Gastroesophageal sphincter (tissue), 4 donors: ENCODE measurements around the gene XPO6. TPM values are rescaled to one million over a fixed set of nuclear protein-coding genes. Genes with fewer than 3 reads are reported as not detected.

Experiments
- ATAC-seq: fragments of 150-250 bp; one replicate; pipeline ENCODE4 v1.9.1; 2016; ENCODE audit warnings: mild to moderate bottlenecking, moderate library complexity
- H3K27ac ChIP-seq, 4 donors: fragments of 200-600 bp; sonication (generic) in 3 of 4; 1 replicate in 3 of 4; 2 replicates in 1 of 4; pipeline ENCODE4 v1.5.1; 2016 to 2019
- H3K27me3 ChIP-seq: fragments of 200-600 bp; sonication (generic); one replicate; pipeline ENCODE4 v1.5.1; 2019
- H3K36me3 ChIP-seq, 2 donors: fragments of 200-600 bp; sonication (generic); one replicate each; pipeline ENCODE4 v1.5.1; 2019; ENCODE audit warnings: control low read depth in 1 of 2
- H3K4me1 ChIP-seq, 3 donors: fragments of 200-600 bp; sonication (generic); 1 replicate in 2 of 3; 2 replicates in 1 of 3; pipeline ENCODE4 v1.5.1; 2016 to 2019; ENCODE audit warnings: control low read depth in 2 of 3
- H3K4me3 ChIP-seq, 2 donors: fragments of 200-600 bp; sonication (generic); one replicate each; pipeline ENCODE4 v1.5.1; 2019; ENCODE audit warnings: mild to moderate bottlenecking in 1 of 2, moderate library complexity in 1 of 2
- H3K9me3 ChIP-seq, 3 donors: fragments of 200-600 bp; sonication (generic); one replicate each; pipeline ENCODE4 v1.5.1; 2017 to 2019; ENCODE audit warnings: control low read depth in 2 of 3
- CTCF ChIP-seq, 4 experiments: fragments of 200-600 bp in 2 of 4; fragments of 450-650 bp in 2 of 4; sonication (generic) in 1 of 4; IDR thresholded peaks; one replicate each; pipeline ENCODE4 v1.5.1; 2017 to 2019; ENCODE audit warnings: antibody characterized with exemption in 4 of 4, mild to moderate bottlenecking in 2 of 4, moderate library complexity in 2 of 4
- EP300 ChIP-seq: sonication (generic); formaldehyde crosslinking; IDR thresholded peaks from one replicate; pipeline ENCODE4 v1.6.1; 2017; ENCODE audit warnings: antibody characterized with exemption, mild to moderate bottlenecking
- POLR2A ChIP-seq, 2 donors: fragments of 450-650 bp; IDR thresholded peaks; one replicate each; pipeline ENCODE4 v1.6.1; 2017; ENCODE audit warnings: antibody characterized with exemption in 2 of 2, mild to moderate bottlenecking in 2 of 2, moderate library complexity in 1 of 2
- POLR2AphosphoS5 ChIP-seq: sonication (generic); formaldehyde crosslinking; IDR thresholded peaks from one replicate; pipeline ENCODE4 v1.6.1; 2017; ENCODE audit warnings: antibody characterized with exemption
- WGBS, 2 donors: methylation state at CpG; one replicate each; pipeline ENCODE4 v1.1.5; 2018; ENCODE audit warnings: low coverage in 1 of 2; 5-methylcytosine and 5-hydroxymethylcytosine counted together
- total RNA-seq, 4 donors: library from RNA; depleted of rRNA; stranded (reverse); fragments of >200 nt; gene quantifications; one replicate each; pipeline ENCODE4 v1.1.0, GENCODE V29; 2016

XPO6 gene
- total RNA-seq, 4 donors from 2014 or later = 35.3 to 80.2 (median 66.8) TPM

- Histone ChIP-seq H3K9me3 (no peaks in the 10 kb centered on the region), H3K4me1 (peaks cover 0 to 44% (median 12%) of the 10 kb centered on the region in 3 donors), H3K27me3 (no peaks in the 10 kb centered on the region), H3K27ac (peak overlapping the region in 2 of 4 donors; percentile 92 to 93), H3K4me3 (peak overlapping the region; percentile 71 to 97), H3K36me3 (peaks cover 0 to 36% of the 10 kb centered on the region in 2 donors)
- no peak for TF ChIP-seq POLR2AphosphoS5
- TF ChIP-seq CTCF (IDR thresholded peaks at IDR 0.05) = no peak
- TF ChIP-seq POLR2A (IDR thresholded peaks at IDR 0.05) = no peak
- TF ChIP-seq EP300 = no peak
- WGBS, 2 donors = 51 to 54% methylated on average over 4 of the region's 5 CpGs
- no peak for ATAC-seq
Measured at GRCh38 chr16:28210264-28210663, 1.5 kb downstream of the XPO6 start.

DNA sequence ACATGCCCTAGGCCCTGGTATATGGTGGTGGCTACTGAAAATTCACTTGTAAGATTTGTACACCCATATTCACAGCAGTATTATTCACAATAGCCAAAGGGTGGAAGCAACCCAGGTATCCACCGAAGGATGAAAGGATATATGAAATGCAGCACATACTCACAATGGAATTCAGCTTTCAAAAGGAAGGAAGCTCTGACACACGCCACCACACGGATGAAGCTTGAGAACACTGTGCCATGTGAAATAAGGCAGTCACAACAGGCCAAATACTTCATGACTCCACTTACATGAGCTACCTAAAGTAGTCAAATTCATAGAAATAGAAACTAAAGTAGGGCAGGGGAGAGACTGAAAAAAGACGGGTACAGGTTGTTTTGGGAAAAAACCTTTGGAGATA lies 2.9 kb downstream of the XPO6 start:
- 66 to 88% methylated on average over 2 to 4 of the region's 4 CpGs for WGBS, 2 donors
- Histone ChIP-seq H3K4me3 (no peak overlapping the region), H3K36me3 (peaks cover 0 to 51% of the 10 kb centered on the region in 2 donors), H3K27ac (no peak overlapping the region), H3K9me3 (no peaks in the 10 kb centered on the region), H3K27me3 (no peaks in the 10 kb centered on the region), H3K4me1 (peaks cover 0 to 55% (median 12%) of the 10 kb centered on the region in 3 donors)
- ATAC-seq = no peak
- TF ChIP-seq POLR2AphosphoS5 (no peak), CTCF (IDR thresholded peaks at IDR 0.05) (no peak), POLR2A (IDR thresholded peaks at IDR 0.05) (no peak), EP300 (no peak)

- no peak for ATAC-seq
- Histone ChIP-seq H3K27ac (no peak overlapping the region), H3K4me1 (peaks cover 0 to 56% (median 12%) of the 10 kb centered on the region in 3 donors), H3K36me3 (peaks cover 0 to 58% of the 10 kb centered on the region in 2 donors), H3K27me3 (no peaks in the 10 kb centered on the region), H3K9me3 (no peaks in the 10 kb centered on the region), H3K4me3 (no peak overlapping the region)
- 90 to 94% methylated on average over 4 of the region's 4 CpGs for WGBS, 2 donors
- TF ChIP-seq CTCF (IDR thresholded peaks at IDR 0.05) (no peak), POLR2AphosphoS5 (no peak), POLR2A (IDR thresholded peaks at IDR 0.05) (no peak), EP300 (no peak)
Measured at GRCh38 chr16:28208131-28208530, 3.6 kb downstream of the XPO6 start.

DNA sequence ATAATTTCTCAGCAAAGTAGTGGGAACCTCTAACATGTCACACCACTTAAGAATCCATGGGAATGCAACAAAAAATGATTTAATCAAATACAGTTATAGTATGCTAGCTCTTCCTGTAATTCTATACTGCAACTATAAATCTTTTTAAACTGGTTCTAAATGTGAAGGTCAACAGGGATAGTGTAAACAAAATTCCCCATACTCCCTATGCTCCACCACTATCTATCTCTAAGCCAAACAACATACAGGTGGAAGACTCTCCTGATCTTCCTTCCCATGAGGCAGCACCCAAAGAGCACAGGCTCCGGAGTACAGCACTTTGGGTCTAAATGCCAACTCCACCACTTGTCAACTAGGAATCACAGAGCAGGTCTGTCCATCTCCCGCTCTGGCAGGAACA lies 4.4 kb downstream of the XPO6 start:
- Histone ChIP-seq H3K27ac (no peak overlapping the region), H3K36me3 (peaks cover 0 to 65% of the 10 kb centered on the region in 2 donors), H3K27me3 (no peaks in the 10 kb centered on the region), H3K4me1 (peaks cover 0 to 48% (median 9%) of the 10 kb centered on the region in 3 donors), H3K4me3 (no peak overlapping the region), H3K9me3 (no peaks in the 10 kb centered on the region)
- ATAC-seq = no peak
- TF ChIP-seq POLR2AphosphoS5 (no peak), EP300 (no peak), POLR2A (IDR thresholded peaks at IDR 0.05) (no peak), CTCF (IDR thresholded peaks at IDR 0.05) (no peak)
- WGBS, 2 donors = 50 to 100% methylated on average over 1 to 2 of the region's 2 CpGs

DNA sequence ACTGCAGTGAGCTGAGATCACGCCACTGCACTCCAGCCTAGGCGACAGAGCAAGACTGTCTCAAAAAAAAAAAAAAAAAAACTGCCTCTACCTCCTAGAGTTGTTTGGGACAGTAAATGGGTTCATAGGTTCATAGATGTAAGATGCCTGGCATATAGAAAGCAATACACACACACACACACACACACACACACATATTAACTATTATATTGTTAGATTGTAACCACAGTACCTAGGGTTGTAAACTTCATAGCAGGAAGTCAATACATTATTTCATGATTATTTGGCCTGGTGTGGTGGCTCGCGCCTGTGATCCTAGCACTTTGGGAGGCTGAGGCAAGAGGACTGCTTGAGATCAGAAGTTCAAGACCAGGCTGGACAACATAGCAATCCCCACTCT lies 5.8 kb downstream of the XPO6 start:
- Histone ChIP-seq H3K27me3 (no peaks in the 10 kb centered on the region), H3K36me3 (peaks cover 0 to 78% of the 10 kb centered on the region in 2 donors), H3K9me3 (no peaks in the 10 kb centered on the region), H3K4me1 (peaks cover 0 to 41% (median 7%) of the 10 kb centered on the region in 3 donors), H3K4me3 (no peak overlapping the region), H3K27ac (no peak overlapping the region)
- ATAC-seq = no peak
- WGBS, 2 donors = 83 to 100% methylated on average over 1 to 3 of the region's 4 CpGs
- TF ChIP-seq EP300 = no peak
